GM19372 (cell line): ENCODE results near the gene C1orf56.
A peak's percentile ranks its signal among the peaks of the same experiment; 100 is the strongest.

Experiments
- ATAC-seq: cut with Tn5 transposase; IDR thresholded peaks from one replicate; pipeline ENCODE4 v1.9.1; 2021; ENCODE audit warnings: mild to moderate bottlenecking, low read depth, moderate library complexity; ENCODE audit not compliant: unreplicated experiment

Gene C1orf56

GRCh38 chr1:151047591-151047924 is at the start of gene C1orf56:
C1orf56 (plus strand) TSS chr1:151047751; CDS start chr1:151047848, 97 bp downstream.
- ATAC-seq, result no peak

GRCh38 chr1:150997949-150998348 is 49.6 kb upstream of the C1orf56 start:
- no peak for ATAC-seq

GRCh38 chr1:150999051-150999674 is 48.4 kb upstream of the C1orf56 start:
- no peak for ATAC-seq

- ATAC-seq, result no peak
These were observed 47.6 kb upstream of the C1orf56 start for GRCh38 chr1:150999926-151000325.

DNA sequence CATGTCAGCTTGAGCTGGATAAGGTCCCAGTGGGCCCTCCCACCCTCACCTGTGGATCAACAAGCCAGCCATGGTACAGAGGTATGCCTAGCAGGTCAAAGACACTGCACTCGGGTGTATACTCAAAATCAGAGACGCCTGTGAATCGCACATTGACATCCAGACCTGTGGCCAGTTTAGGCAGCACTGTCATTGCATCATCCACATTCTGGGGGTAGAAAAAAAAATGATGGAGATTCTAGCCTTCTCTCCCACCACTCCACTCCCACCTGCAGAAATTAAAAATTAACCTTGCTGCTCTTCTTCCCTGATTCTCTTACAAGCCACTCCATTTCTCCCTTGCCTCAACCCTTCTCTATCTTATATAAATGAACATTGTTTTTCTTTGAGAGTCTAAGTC is 47.1 kb upstream of the C1orf56 start:
- no peak for ATAC-seq

DNA sequence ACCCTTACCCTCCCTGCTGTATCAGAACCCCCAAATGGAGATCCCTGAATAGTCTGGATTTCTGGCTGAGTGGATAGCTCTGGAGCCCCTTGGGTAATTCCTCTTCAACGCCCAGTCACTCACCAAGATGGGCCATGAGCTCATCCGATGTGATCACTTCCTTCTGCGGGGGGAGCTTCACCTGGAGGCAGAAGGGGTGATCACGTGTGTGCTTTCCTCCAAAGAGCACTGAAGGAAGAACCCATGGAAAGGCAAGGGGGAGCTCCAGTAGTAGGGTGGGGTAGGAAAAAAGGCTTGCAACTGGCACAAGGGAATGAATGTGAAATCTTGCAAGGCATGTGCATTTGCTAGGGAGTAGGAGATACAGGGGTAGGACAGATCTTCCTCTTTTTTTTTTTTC is 45.9 kb upstream of the C1orf56 start:
- no peak for ATAC-seq

DNA sequence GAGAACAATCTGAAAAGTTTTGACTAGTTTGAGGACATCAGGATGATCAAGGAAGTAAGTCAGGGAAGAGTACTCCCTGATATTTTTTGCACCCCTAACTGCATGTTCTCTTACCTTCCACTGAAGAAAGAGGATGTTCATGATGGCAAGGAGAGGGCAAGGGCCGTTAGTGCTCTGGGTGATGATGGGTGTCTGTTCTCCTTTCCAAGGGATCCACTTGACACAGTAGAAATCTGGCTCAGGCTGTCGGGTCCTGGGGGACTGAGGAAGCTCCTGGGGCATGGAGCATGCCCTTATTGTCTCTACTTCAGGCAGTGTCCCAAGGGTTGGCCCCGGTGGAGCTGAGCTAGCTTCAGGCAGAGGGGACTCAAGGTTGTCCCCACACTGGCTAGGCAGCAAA is 45.5 kb upstream of the C1orf56 start:
- no peak for ATAC-seq

DNA sequence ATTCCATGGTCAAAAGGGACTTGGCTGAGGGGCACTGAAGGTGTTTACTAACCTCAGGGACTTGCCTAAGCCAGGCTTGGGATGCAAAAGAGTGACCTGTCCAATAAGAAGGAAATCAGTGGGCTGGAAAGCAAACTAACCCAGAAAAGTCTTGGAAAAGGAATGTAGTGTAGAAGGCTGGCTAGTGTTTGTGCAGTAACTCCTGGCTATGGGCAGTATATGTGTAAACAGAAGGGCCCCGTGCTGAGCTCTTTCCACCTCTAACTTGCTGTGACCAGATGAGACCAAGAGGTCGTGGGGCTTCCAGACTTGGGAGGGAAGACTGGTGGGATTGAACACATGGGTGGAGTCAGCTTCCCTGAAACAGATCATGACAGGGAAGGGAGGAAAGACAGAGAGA is 44.9 kb upstream of the C1orf56 start:
- ATAC-seq, result no peak

- no peak for ATAC-seq
These were observed 44.4 kb upstream of the C1orf56 start for GRCh38 chr1:151003180-151003579.

DNA sequence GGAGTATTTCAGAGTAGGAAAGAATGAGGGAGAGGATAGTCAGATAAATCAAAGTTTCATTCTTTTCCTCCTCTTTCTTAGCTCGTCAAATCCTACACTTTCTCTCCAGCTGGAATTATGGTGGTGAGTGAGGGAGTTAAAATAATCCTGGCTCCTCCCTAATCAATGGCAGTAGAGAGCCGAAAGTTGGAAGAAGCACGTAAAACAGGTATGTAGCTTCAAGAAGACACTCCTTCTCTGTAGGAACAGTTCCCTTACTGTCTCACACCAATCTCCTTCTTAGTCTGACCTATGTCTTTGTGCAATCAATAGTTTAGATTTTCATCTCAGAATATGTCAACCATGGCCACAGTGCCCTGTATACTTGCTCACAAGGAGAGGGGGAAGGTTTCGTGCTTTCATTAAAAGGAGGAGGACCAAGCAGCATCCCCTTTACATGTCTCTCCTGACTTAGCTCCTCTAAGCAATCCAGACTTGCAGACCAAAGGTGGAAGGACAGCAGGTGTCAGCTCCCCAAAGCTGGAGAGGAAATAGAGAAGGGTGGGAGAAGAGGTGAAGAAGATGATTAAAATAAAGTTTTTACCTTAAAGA is 41.7 kb upstream of the C1orf56 start:
- ATAC-seq, result no peak

- no peak for ATAC-seq
These were observed 41.1 kb upstream of the C1orf56 start, which contains the start of gene MINDY1 for GRCh38 chr1:151006327-151007052. MINDY1 (minus strand) TSS chr1:151006902; CDS start chr1:151002617, 4,285 bp downstream.

- no peak for ATAC-seq
These were observed 39.7 kb upstream of the C1orf56 start for GRCh38 chr1:151007853-151008243.

DNA sequence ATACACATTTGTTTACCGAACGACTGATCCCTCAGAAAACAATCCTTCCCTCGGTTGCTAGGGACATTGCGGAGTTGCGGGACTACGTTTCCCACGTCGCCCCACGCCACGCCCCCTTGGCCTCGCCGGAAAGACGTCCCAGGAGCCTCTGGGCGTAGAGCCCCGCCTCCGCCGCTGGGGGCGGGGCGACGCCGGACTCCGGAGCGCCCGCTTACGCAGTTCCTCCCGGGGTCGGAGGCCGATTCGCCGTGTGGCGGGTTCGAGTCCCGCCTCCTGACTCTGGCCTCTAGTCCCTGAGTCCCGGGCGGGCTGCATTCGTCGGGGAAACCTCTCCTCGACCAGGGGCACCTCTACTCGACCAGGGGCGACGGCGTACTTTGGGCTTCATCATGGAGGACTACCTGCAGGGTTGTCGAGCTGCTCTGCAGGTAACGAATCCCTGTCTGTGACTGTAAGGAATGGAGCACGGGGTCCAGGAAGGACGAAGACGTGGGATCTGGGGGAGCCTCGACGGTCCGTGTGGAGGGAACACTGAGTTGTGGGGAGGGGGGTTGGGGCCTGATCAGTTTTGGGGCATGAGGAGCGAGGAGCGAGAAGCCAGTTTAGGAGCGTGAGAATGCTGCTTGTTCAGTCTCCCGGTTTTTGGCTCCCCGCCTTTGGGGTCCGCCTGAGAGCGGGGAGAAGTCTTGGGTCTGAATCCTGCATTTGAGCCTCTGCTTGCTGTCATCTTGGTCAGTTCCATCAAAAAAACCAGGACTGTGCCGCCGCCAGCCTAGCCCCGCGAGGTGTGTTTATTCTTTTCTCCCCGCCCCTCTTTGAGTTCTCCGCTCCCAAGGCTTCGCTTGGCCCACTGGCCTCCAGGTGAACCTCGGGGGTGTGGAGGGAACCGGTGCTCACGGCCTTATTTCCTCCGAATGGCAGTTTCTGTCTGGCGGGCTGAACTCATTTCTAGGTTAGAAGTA is 39.0 kb upstream of the C1orf56 start, which contains the start of gene PRUNE1:
Gene PRUNE1 (plus strand): TSS at position 206 of the 962 bp plus-strand sequence. CDS start 184 bp downstream, at position 390.
- peak; percentile 86 for ATAC-seq

- no peak for ATAC-seq
These were observed 38.4 kb upstream of the C1orf56 start for GRCh38 chr1:151009206-151009587.

- ATAC-seq, result no peak
These were observed 37.7 kb upstream of the C1orf56 start for GRCh38 chr1:151009674-151010345.

- no peak for ATAC-seq
These were observed 37.2 kb upstream of the C1orf56 start for GRCh38 chr1:151010346-151010726.

DNA sequence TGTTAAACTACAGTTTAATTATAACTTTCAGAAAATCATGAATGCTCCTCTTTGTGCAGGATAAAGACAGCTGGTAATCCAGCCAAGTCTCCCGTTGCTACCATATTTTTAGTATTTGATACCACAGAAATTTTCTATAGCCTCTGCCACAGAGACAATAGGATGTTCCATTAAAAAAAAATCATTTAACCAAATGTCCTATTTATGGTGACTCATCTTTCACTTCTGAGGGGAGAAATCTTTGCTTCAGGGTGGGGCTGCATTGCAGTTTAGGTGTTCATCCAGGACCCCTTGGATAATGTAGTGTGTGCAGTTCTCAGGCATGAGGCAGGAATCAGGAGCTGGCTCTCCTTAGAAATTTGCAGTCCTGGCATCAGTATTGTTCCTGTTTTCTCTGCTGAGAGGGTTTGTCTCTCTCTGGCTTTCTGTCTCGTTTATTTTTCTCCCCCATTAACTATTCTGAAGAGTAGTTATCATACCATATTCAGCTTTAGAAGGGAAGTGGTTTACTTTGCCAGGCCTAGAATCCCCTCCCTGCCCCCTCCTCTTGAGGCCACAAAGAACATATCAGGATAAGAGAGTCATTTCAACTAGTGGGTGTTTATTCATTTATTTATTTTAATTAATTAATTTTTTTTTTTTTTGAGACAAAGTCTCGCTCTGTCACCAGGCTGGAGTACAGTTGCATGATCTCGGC is 36.2 kb upstream of the C1orf56 start:
- ATAC-seq, result no peak

- no peak for ATAC-seq
These were observed 34.7 kb upstream of the C1orf56 start for GRCh38 chr1:151012684-151013471.

DNA sequence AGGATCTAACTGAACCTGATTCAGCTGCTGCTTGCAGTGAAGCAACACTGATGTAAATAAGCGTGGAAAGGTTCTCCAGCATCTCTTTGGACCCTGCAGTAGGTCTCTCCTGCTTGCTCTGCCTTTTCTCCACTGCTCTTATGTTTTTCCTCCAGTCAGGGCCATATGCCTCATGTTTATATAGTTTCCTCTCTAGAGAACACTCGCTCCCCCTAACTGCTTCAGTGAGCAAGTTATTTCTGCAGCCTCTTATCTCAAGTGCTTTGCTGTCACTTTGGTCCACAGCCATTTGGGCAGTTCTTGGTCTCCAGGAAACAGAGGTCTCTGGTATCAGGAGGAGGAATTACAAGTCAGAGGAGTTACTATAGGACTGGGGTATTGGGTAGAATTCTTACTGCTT is 34.0 kb upstream of the C1orf56 start:
- ATAC-seq, result no peak
